Measurements from ENCODE around the gene TSPO. TPM values are rescaled to one million over a fixed set of nuclear protein-coding genes. Genes with fewer than 3 reads are reported as not detected.

The TSPO gene
- total RNA-seq, 1 donor from 2014 or later, result 0.79 TPM

DNA sequence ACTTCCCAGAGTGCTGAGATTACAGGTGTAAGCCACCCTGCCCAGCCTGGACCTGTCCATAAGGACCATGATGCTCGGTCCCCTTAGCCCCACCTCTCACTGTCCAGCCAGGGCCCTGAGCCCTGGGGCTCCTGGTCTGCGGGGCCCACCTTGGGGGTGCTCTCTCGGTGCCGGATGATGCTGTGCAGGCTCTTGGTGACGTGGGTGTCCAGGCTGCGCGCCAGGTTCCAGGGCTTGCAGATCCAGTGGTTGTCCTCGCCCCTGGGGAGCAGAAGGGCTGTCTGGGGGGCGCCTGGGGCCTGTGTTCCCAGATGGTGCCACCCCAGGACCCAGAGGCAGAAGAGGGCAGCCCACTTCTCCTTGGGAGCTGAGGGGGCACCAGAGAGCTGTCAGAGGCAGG is 22.2 kb downstream of the TSPO start:
- Mint-ChIP-seq H3K27me3 (no peaks in the 10 kb centered on the region), H3K4me3 (ENCODE audit: low read depth) (no peak overlapping the region), H3K27ac (no peak overlapping the region), H3K4me1 (ENCODE audit: low read depth) (no peaks in the 10 kb centered on the region), H3K36me3 (ENCODE audit: insufficient read depth) (peaks cover 5% of the 10 kb centered on the region), H3K9me3 (ENCODE audit: low read depth) (no peaks in the 10 kb centered on the region)
- DNase-seq (ENCODE audit: low spot score, unreplicated experiment), result no peak
- TF ChIP-seq, protein P1, sequence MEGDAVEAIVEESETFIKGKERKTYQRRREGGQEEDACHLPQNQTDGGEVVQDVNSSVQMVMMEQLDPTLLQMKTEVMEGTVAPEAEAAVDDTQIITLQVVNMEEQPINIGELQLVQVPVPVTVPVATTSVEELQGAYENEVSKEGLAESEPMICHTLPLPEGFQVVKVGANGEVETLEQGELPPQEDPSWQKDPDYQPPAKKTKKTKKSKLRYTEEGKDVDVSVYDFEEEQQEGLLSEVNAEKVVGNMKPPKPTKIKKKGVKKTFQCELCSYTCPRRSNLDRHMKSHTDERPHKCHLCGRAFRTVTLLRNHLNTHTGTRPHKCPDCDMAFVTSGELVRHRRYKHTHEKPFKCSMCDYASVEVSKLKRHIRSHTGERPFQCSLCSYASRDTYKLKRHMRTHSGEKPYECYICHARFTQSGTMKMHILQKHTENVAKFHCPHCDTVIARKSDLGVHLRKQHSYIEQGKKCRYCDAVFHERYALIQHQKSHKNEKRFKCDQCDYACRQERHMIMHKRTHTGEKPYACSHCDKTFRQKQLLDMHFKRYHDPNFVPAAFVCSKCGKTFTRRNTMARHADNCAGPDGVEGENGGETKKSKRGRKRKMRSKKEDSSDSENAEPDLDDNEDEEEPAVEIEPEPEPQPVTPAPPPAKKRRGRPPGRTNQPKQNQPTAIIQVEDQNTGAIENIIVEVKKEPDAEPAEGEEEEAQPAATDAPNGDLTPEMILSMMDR (IDR thresholded peaks at IDR 0.05; ENCODE audit: unreplicated experiment), result no peak

DNA sequence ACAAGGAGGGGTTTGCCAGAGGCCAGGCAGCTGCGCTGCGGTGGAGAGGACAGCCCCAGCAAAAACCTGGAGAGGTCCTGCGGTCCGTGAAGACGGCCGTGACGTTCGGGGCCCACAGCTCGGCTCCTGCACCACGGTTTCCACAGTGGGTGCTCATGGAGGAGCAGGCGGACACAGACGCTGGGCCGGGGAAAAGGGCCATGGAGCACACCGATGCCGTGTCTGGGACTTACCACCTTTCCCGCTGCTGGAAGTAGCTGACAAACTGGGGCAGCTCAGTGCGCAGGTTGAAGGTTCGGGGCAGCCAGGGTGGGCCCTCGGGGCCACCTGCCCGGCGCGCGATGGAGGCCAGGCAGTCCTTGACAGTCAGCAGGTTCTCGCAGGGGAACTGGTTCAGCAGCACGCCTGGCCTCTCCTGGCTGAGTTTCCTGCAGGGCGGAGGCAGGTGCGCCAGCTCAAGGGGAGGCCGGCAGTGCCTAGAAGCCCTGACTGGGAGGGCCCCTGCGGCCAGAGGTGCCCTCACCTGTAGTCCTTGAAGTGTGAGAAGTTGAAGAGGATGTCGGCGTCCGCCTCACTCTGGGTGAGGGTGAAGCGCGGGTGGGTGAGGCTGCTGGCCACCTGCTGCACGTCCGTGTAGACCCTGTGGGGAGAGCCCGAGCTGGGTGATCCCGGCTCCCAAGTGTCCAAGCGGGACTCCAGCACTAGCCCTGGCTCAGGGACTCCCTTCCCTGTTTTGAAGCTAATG is 22.8 kb downstream of the TSPO start:
- TF ChIP-seq, protein P1 (IDR thresholded peaks at IDR 0.05; ENCODE audit: unreplicated experiment), result no peak

DNA sequence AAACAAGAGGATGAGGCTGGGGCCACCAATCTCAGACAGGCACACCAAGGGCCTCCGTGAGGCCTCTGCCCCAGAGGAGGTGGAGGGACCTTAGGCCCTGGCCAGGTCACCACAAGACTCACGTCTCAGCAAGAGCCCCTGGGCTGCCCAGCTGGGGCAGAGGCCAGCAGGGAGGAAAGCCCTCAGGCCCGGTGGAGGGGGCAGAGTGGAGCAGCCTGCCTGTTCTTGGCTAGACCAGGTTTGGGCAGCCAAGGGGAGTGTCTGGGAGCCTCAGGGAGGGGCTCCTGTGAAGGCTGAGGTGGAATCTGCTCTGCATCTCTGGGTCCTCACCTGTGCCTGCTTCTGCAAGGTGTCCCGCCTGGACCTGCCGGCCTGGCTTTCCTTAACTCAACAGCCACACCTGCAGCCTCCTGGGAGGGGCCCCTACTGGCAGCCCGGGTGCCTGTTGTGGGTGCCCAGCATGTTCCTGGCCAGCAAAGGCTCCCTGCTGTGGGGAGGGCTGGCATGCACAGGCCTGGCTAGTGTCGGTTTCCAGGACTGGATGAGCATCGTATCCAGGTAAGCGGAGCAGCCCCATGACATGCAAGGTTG is 23.7 kb downstream of the TSPO start:
- Mint-ChIP-seq H3K27ac (no peak overlapping the region), H3K4me1 (ENCODE audit: low read depth) (no peaks in the 10 kb centered on the region), H3K9me3 (ENCODE audit: low read depth) (no peaks in the 10 kb centered on the region), H3K27me3 (no peaks in the 10 kb centered on the region), H3K4me3 (ENCODE audit: low read depth) (no peak overlapping the region), H3K36me3 (ENCODE audit: insufficient read depth) (peaks cover 5% of the 10 kb centered on the region)
- TF ChIP-seq, protein P1 (IDR thresholded peaks at IDR 0.05; ENCODE audit: unreplicated experiment), result no peak
- DNase-seq (ENCODE audit: low spot score, unreplicated experiment), result no peak

More for the DNA sequence above, 22.8 kb downstream of the TSPO start:
- DNase-seq (ENCODE audit: low spot score, unreplicated experiment), result no peak
- Mint-ChIP-seq H3K9me3 (ENCODE audit: low read depth) (no peaks in the 10 kb centered on the region), H3K27ac (no peak overlapping the region), H3K4me1 (ENCODE audit: low read depth) (no peaks in the 10 kb centered on the region), H3K36me3 (ENCODE audit: insufficient read depth) (peaks cover 5% of the 10 kb centered on the region), H3K27me3 (no peaks in the 10 kb centered on the region), H3K4me3 (ENCODE audit: low read depth) (no peak overlapping the region)

DNA sequence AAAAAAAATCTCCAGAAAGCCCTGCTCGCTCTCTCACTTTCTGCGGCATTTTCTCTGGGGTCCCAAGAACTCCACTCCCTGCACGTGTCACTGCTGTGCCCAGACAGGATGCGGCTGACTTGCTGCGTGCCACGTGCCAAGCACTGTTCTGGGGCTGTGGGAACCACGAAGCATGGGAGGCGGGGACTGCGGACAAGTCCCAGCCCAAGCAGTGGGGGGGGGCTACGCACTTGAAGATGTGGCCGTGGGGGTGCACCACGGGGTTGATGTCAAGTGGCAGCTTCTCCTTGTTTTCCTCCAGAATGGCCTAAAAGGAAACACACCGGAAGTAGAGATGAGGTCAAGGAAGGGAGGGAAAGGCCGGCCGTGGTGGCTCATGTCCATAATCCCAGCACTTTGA is 24.7 kb downstream of the TSPO start:
- Mint-ChIP-seq H3K36me3 (ENCODE audit: insufficient read depth) (peaks cover 5% of the 10 kb centered on the region), H3K4me3 (ENCODE audit: low read depth) (no peak overlapping the region), H3K27me3 (no peaks in the 10 kb centered on the region), H3K4me1 (ENCODE audit: low read depth) (no peaks in the 10 kb centered on the region), H3K27ac (no peak overlapping the region), H3K9me3 (ENCODE audit: low read depth) (no peaks in the 10 kb centered on the region)
- TF ChIP-seq, protein P1 (IDR thresholded peaks at IDR 0.05; ENCODE audit: unreplicated experiment), result no peak
- no peak for DNase-seq (ENCODE audit: low spot score, unreplicated experiment)

DNA sequence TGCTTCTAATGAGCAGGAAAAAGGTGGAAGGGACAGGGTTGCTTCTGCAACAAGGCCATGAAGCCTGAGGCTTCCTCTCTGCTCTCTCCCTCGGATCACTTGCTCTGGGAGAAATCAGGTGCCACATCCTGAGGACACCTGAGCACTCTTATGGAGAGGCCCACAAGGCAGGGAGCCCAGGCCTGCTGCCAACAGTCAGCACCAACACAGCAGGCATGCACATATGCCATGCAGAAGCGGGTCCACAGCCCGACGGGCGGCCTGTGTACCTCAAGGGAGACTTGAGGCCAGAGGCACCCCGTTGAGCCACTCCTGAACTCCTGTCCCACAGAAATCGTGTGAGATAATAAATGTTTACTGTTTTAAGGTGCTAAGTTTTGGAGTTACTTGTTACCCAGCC is 26.1 kb downstream of the TSPO start:
- TF ChIP-seq, protein P1 (IDR thresholded peaks at IDR 0.05; ENCODE audit: unreplicated experiment), result no peak
- H3K36me3 Mint-ChIP-seq (ENCODE audit: insufficient read depth), result peaks cover 5% of the 10 kb centered on the region
- no peak overlapping the region for H3K27ac Mint-ChIP-seq

More for the DNA sequence above, 26.1 kb downstream of the TSPO start:
- DNase-seq (ENCODE audit: low spot score, unreplicated experiment), result no peak
- no peaks in the 10 kb centered on the region for H3K27me3 Mint-ChIP-seq
- no peaks in the 10 kb centered on the region for H3K9me3 Mint-ChIP-seq (ENCODE audit: low read depth)
- H3K4me1 Mint-ChIP-seq (ENCODE audit: low read depth), result no peaks in the 10 kb centered on the region
- no peak overlapping the region for H3K4me3 Mint-ChIP-seq (ENCODE audit: low read depth)
